CD14-positive monocyte (primary cell): ENCODE data around the gene ANKRD26. TPM values are rescaled to one million over a fixed set of nuclear protein-coding genes. Genes with fewer than 3 reads are reported as not detected.
"Not testable (repeated sequence)": the region's sequence is repeated elsewhere in the genome, so short reads cannot be mapped to it uniquely, and the experiment has no call there.

Experiments used
- DNase-seq, 3 donors: peaks; one replicate each; pipeline ENCODE4 v3.0.0-alpha.2; 2011 to 2022
- H2AFZ ChIP-seq: 2 replicates; pipeline ENCODE4 v1.6.0; 2012; ENCODE audit warnings: mild to moderate bottlenecking, low read depth, low read length, inconsistent platforms; ENCODE audit not compliant: insufficient read depth, poor library complexity, severe bottlenecking
- H3K27ac ChIP-seq, 2 donors: 1 replicate in 1 of 2; 2 replicates in 1 of 2; pipeline ENCODE4 v1.5.1; 2012 to 2013; ENCODE audit warnings: low read length in 2 of 2, control low read depth in 1 of 2, inconsistent platforms in 1 of 2, low read depth in 1 of 2, mild to moderate bottlenecking in 1 of 2
- H3K27me3 ChIP-seq, 2 donors: one replicate each; pipeline versions ENCODE4 v1.6.0 to v1.6.1; 2011 to 2013; ENCODE audit warnings: low read length in 2 of 2; ENCODE audit not compliant: control insufficient read depth in 2 of 2, insufficient read depth in 2 of 2
- H3K36me3 ChIP-seq, 2 donors: replicated peaks in 1 of 2; 1 replicate in 1 of 2; 2 replicates in 1 of 2; pipeline versions ENCODE4 v1.5.1 to v1.6.1; 2012 to 2013; ENCODE audit warnings: low read length in 2 of 2, control low read depth in 1 of 2, inconsistent platforms in 1 of 2, mild to moderate bottlenecking in 1 of 2; ENCODE audit not compliant: insufficient read depth in 2 of 2, control insufficient read depth in 1 of 2
- H3K4me1 ChIP-seq, 2 donors: 1 replicate in 1 of 2; 2 replicates in 1 of 2; pipeline versions ENCODE4 v1.5.1 to v1.6.1; 2012 to 2013; ENCODE audit warnings: low read length in 2 of 2, control low read depth in 1 of 2, inconsistent platforms in 1 of 2, mild to moderate bottlenecking in 1 of 2, moderate library complexity in 1 of 2; ENCODE audit not compliant: insufficient read depth in 2 of 2, control insufficient read depth in 1 of 2
- H3K4me2 ChIP-seq: replicated peaks from 2 replicates; pipeline ENCODE3; 2012; ENCODE audit warnings: low read length, moderate library complexity, mild to moderate bottlenecking; ENCODE audit not compliant: poor library complexity, severe bottlenecking; ENCODE audit errors: extremely low read depth
- H3K4me3 ChIP-seq, 3 experiments: fragments of 200-600 bp in 1 of 3; sonication (generic) in 1 of 3; replicated peaks in 1 of 3; 1 replicate in 2 of 3; 2 replicates in 1 of 3; pipeline ENCODE4 v1.5.1; 2011 to 2013; ENCODE audit warnings: low read length in 3 of 3, mild to moderate bottlenecking in 3 of 3, control low read depth in 2 of 3, low read depth in 2 of 3, inconsistent platforms in 1 of 3, moderate library complexity in 1 of 3
- H3K79me2 ChIP-seq: 2 replicates; pipeline ENCODE4 v1.6.0; 2012; ENCODE audit warnings: mild to moderate bottlenecking, control low read depth, inconsistent platforms, low read length, moderate library complexity; ENCODE audit not compliant: insufficient read depth
- H3K9ac ChIP-seq: 2 replicates; pipeline ENCODE4 v1.6.0; 2017; ENCODE audit warnings: low read length, mild to moderate bottlenecking; ENCODE audit not compliant: insufficient read depth, poor library complexity, severe bottlenecking
- H3K9me3 ChIP-seq, 2 donors: replicated peaks in 1 of 2; 1 replicate in 1 of 2; 2 replicates in 1 of 2; pipeline versions ENCODE4 v1.5.1 to v1.6.1; 2012 to 2013; ENCODE audit warnings: low read length in 2 of 2, control low read depth in 1 of 2; ENCODE audit not compliant: control insufficient read depth in 1 of 2, insufficient read depth in 1 of 2
- H4K20me1 ChIP-seq: 2 replicates; pipeline ENCODE4 v1.6.0; 2012; ENCODE audit warnings: mild to moderate bottlenecking, low read length, control low read depth, moderate library complexity; ENCODE audit not compliant: insufficient read depth
- H3K27ac Mint-ChIP-seq, 7 donors: one replicate each; pipeline ENCODE4 v1.8.0; 2020; ENCODE audit warnings: mild to moderate bottlenecking in 7 of 7, mixed read lengths in 7 of 7, moderate library complexity in 6 of 7, inconsistent platforms in 2 of 7
- H3K27me3 Mint-ChIP-seq, 3 donors: one replicate each; pipeline ENCODE4 v1.8.0; 2021 to 2022; ENCODE audit warnings: low read depth in 3 of 3, mild to moderate bottlenecking in 3 of 3, mixed read lengths in 3 of 3, moderate library complexity in 3 of 3, inconsistent platforms in 1 of 3
- H3K36me3 Mint-ChIP-seq, 2 donors: one replicate each; pipeline ENCODE4 v1.8.0; 2020; ENCODE audit warnings: mixed read lengths in 2 of 2, inconsistent platforms in 1 of 2, mild to moderate bottlenecking in 1 of 2
- H3K4me1 Mint-ChIP-seq: one replicate; pipeline ENCODE4 v1.8.0; 2020; ENCODE audit warnings: mild to moderate bottlenecking, mixed read lengths
- H3K4me3 Mint-ChIP-seq, 2 donors: one replicate each; pipeline ENCODE4 v1.8.0; 2020; ENCODE audit warnings: mild to moderate bottlenecking in 2 of 2, mixed read lengths in 2 of 2, moderate library complexity in 1 of 2
- H3K9me3 Mint-ChIP-seq, 7 donors: one replicate each; pipeline ENCODE4 v1.8.0; 2020 to 2022; ENCODE audit warnings: mixed read lengths in 7 of 7, mild to moderate bottlenecking in 6 of 7, moderate library complexity in 6 of 7, inconsistent platforms in 2 of 7
- WGBS: methylation state at CpG from one replicate; pipeline ENCODE4 v1.1.5; 2013; ENCODE audit warnings: missing lambda C conversion rate; ENCODE audit not compliant: insufficient coverage; 5-methylcytosine and 5-hydroxymethylcytosine counted together
- intact Hi-C, 2 donors: fragments of 100-400 bp; cut with micrococcal nuclease; formaldehyde crosslinking; loops; one replicate each; pipeline versions ENCODE4 v1.15.0 to v1.15.1; 2023
- polyA plus RNA-seq, 3 donors: library from polyadenylated mRNA; depleted of rRNA in 1 of 3; unstranded in 2 of 3; stranded (reverse) in 1 of 3; fragments of 300-500 nt in 2 of 3; fragments of >200 nt in 1 of 3; fragmentation: Illumina TruSeq in 2 of 3; gene quantifications; 1 replicate in 2 of 3; 2 replicates in 1 of 3; pipeline ENCODE4 v1.2.3, GENCODE V29; 2012 to 2021
- TF ChIP-seq, protein P1 (sequence below): fragments of 200-600 bp; IDR thresholded peaks from one replicate; pipeline ENCODE4 v1.8.0; 2022; ENCODE audit warnings: antibody characterized with exemption, mild to moderate bottlenecking

ANKRD26 gene
- polyA plus RNA-seq, 3 donors = 0.36 to 0.73 (median 0.36) TPM

DNA sequence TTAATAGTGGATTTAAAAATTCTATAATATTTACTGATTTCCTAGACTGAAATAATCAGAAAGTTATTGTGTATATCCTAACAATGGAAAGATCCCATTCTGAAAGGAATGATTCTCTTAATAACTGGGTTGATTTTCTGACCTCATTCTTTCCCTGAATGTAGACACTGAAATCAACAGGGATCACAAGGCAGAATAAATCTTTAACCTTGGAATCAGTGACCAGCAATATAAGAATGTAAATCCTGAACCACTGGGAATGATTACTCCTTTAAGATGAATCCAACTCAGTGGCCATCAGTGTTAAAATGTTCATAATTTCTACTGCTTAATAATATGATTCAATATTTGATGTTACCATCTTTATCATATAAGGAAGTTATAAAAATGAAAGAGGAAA lies 47.6 kb downstream of the ANKRD26 start:
- no peak for DNase-seq
- H3K9me3 Mint-ChIP-seq = no peaks in the 10 kb centered on the region
- Histone ChIP-seq H3K79me2 (no peaks in the 10 kb centered on the region), H3K4me1 (no peaks in the 10 kb centered on the region), H3K9me3 (no peaks in the 10 kb centered on the region), H3K9ac (no peak overlapping the region), H3K27ac (no peak overlapping the region), H2AFZ (no peak overlapping the region), H4K20me1 (no peaks in the 10 kb centered on the region), H3K4me2 (no peak overlapping the region), H3K36me3 (peaks cover 3 to 15% of the 10 kb centered on the region in 2 donors), H3K4me3 (no peak overlapping the region), H3K27me3 (no peaks in the 10 kb centered on the region)
- H3K4me3 Mint-ChIP-seq = no peak overlapping the region
- peaks cover 7 to 25% of the 10 kb centered on the region in 2 donors for H3K36me3 Mint-ChIP-seq
- H3K27me3 Mint-ChIP-seq = no peaks in the 10 kb centered on the region
- TF ChIP-seq, protein P1, sequence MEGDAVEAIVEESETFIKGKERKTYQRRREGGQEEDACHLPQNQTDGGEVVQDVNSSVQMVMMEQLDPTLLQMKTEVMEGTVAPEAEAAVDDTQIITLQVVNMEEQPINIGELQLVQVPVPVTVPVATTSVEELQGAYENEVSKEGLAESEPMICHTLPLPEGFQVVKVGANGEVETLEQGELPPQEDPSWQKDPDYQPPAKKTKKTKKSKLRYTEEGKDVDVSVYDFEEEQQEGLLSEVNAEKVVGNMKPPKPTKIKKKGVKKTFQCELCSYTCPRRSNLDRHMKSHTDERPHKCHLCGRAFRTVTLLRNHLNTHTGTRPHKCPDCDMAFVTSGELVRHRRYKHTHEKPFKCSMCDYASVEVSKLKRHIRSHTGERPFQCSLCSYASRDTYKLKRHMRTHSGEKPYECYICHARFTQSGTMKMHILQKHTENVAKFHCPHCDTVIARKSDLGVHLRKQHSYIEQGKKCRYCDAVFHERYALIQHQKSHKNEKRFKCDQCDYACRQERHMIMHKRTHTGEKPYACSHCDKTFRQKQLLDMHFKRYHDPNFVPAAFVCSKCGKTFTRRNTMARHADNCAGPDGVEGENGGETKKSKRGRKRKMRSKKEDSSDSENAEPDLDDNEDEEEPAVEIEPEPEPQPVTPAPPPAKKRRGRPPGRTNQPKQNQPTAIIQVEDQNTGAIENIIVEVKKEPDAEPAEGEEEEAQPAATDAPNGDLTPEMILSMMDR = no peak
- intact Hi-C loops = no loop called here
- H3K27ac Mint-ChIP-seq = no peak overlapping the region
- no peaks in the 10 kb centered on the region for H3K4me1 Mint-ChIP-seq

DNA sequence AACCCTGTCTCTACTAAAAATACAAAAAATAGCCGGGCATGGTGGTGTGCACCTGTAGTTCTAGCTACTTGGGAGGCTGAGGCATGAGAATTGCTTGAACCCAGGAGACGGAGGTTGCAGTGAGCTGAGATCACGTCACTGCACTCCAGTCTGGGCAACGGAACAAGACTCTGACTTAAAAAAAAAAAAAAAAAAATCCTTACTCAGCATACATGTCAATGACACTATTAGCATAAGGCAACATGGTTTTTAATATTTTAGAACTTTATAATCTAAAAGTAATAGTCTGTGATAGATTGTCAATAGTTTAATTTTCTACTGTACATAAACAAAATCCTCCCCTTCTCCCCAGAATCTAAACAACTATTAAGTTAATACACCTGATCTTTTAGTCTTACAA lies 55.0 kb downstream of the ANKRD26 start:
- not testable (repeated sequence) for H3K27me3 Mint-ChIP-seq

More for the DNA sequence above, 55.0 kb downstream of the ANKRD26 start:
- H3K4me1 Mint-ChIP-seq, H3K9ac ChIP-seq, H3K4me2 ChIP-seq, H3K9me3 ChIP-seq, H4K20me1 ChIP-seq, H3K27ac Mint-ChIP-seq, H3K79me2 ChIP-seq, intact Hi-C loops, H3K9me3 Mint-ChIP-seq, H3K27ac ChIP-seq, H3K4me3 ChIP-seq, H3K4me1 ChIP-seq, H3K27me3 ChIP-seq, H3K4me3 Mint-ChIP-seq, DNase-seq, H2AFZ ChIP-seq: not testable (repeated sequence)
- WGBS = no CpG with 5 or more reads among the region's 4 CpGs
- H3K36me3 ChIP-seq = peaks cover 5 to 32% of the 10 kb centered on the region in 2 donors
- peaks cover 25 to 29% of the 10 kb centered on the region in 2 donors for H3K36me3 Mint-ChIP-seq
